Spleen (tissue), 11 donors: ENCODE measurements around the gene SEC11C. TPM values are rescaled to one million over a fixed set of nuclear protein-coding genes. Genes with fewer than 3 reads are reported as not detected.

Source experiments
- DNase-seq: peaks from one replicate; pipeline ENCODE4 v3.0.0-alpha.2; 2020
- H3K27ac ChIP-seq, 8 donors: fragments of 200-600 bp; sonication (generic) in 7 of 8; 1 replicate in 4 of 8; 2 replicates in 4 of 8; pipeline versions ENCODE4 v1.5.0 to v1.8.0; 2016 to 2021; ENCODE audit warnings: inconsistent platforms in 4 of 8, mild to moderate bottlenecking in 4 of 8, moderate library complexity in 1 of 8
- H3K27me3 ChIP-seq, 7 donors: fragments of 200-600 bp; sonication (generic) in 6 of 7; replicated peaks in 1 of 7; 1 replicate in 4 of 7; 2 replicates in 3 of 7; pipeline versions ENCODE4 v1.5.0 to v1.8.0; 2016 to 2021; ENCODE audit warnings: inconsistent platforms in 3 of 7, mild to moderate bottlenecking in 1 of 7
- H3K36me3 ChIP-seq, 6 donors: fragments of 200-600 bp; sonication (generic) in 5 of 6; 1 replicate in 4 of 6; 2 replicates in 2 of 6; pipeline versions ENCODE4 v1.5.0 to v1.8.0; 2016 to 2021; ENCODE audit warnings: inconsistent platforms in 2 of 6
- H3K4me1 ChIP-seq, 6 donors: fragments of 200-600 bp; sonication (generic) in 5 of 6; 1 replicate in 3 of 6; 2 replicates in 3 of 6; pipeline versions ENCODE4 v1.5.0 to v1.8.0; 2016 to 2021; ENCODE audit warnings: inconsistent platforms in 3 of 6
- H3K4me3 ChIP-seq, 8 donors: fragments of 200-600 bp; sonication (generic) in 7 of 8; 1 replicate in 4 of 8; 2 replicates in 4 of 8; pipeline versions ENCODE4 v1.5.0 to v1.8.0; 2016 to 2021; ENCODE audit warnings: inconsistent platforms in 4 of 8, mild to moderate bottlenecking in 4 of 8, moderate library complexity in 2 of 8
- H3K9me3 ChIP-seq, 8 donors: fragments of 200-600 bp; sonication (generic) in 7 of 8; 1 replicate in 4 of 8; 2 replicates in 4 of 8; pipeline versions ENCODE4 v1.5.0 to v1.8.0; 2016 to 2021; ENCODE audit warnings: inconsistent platforms in 4 of 8
- POLR2A ChIP-seq, 3 donors: fragments of 450-650 bp; IDR thresholded peaks; one replicate each; pipeline ENCODE4 v1.5.1; 2017; ENCODE audit warnings: antibody characterized with exemption in 3 of 3, mild to moderate bottlenecking in 1 of 3
- POLR2AphosphoS5 ChIP-seq, 3 donors: sonication (generic); formaldehyde crosslinking; IDR thresholded peaks; one replicate each; pipeline ENCODE4 v1.5.1; 2017; ENCODE audit warnings: antibody characterized with exemption in 3 of 3
- WGBS, 5 donors: extraction: QIAGEN DNeasy Blood & Tissue Kit in 3 of 5; methylation state at CpG; one replicate each; pipeline versions ENCODE4 v1.1.5 to v1.1.7; 2013 to 2018; 5-methylcytosine and 5-hydroxymethylcytosine counted together
- intact Hi-C: fragments of 100-400 bp; cut with DNase I; formaldehyde crosslinking; loops from one replicate; pipeline ENCODE4 v1.15.0; 2023; ENCODE audit warnings: low total_unique reads
- polyA plus RNA-seq, 3 donors: library from polyadenylated mRNA; stranded (reverse); fragments of 200-250 nt; gene quantifications; one replicate each; pipeline ENCODE4 v1.2.1, GENCODE V29; 2013
- total RNA-seq, 7 donors: library from RNA; depleted of rRNA in 3 of 7; stranded (reverse); fragments of >200 nt in 3 of 7; fragmentation: NEBNext Ultra II Directional in 4 of 7; extraction: Animal tissue kit (Norgen Biotek cat#: 25700) in 4 of 7; gene quantifications; one replicate each; pipeline versions ENCODE4 v1.1.0 to v1.2.1, GENCODE V29; 2016 to 2021
- TF ChIP-seq, protein P1 (sequence below), 11 experiments: fragments of 200-600 bp in 7 of 11; fragments of 450-650 bp in 4 of 11; sonication (generic) in 4 of 11; IDR thresholded peaks in 8 of 11; conservative IDR thresholded peaks in 3 of 11; 1 replicate in 7 of 11; 2 replicates in 4 of 11; pipeline versions ENCODE4 v1.4.0 to v1.8.0; 2016 to 2021; ENCODE audit warnings: antibody characterized with exemption in 11 of 11, inconsistent platforms in 4 of 11, mild to moderate bottlenecking in 1 of 11
- donor health status: healthy with polysubstance abuse.
- donor health status: DM: no; HTN: no; CAD: no; lungs with moderate emphysema.
- donor health status: DM: no; HTN: no; CAD: no.
- donor health status: Bipolar disorder and iron deficiency.
- donor health status: healthy.
- donor health status: DM: no; HTN: no; CAD: no.
- donor health status: DM: yes; HTN: yes; CAD: no.

SEC11C gene
- total and polyA plus RNA-seq, 10 donors: 36.7 to 117 (median 63.1) TPM

DNA sequence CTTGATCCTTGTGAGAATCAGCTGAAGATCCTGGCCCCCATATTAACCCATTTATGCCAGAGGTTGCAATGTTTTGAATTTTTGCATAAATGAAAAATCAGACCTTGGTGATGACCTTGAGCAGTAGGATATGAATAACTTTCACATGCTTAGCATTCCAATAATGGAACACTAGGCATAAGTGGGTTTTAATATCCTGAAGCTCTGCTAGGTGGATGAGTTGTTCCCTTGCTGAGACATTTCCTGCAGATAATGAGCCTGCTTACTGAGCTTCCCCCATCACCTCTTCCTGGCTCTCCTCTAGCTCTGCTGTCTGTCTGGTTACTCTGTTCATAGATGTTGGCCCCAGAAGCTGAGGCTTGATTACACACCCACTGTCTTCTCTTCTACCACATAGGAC lies 25.5 kb upstream of the SEC11C start:
- TF ChIP-seq POLR2AphosphoS5 (IDR thresholded peaks at IDR 0.05) (no peak), POLR2A (IDR thresholded peaks at IDR 0.05) (no peak)
- TF ChIP-seq, protein P1, sequence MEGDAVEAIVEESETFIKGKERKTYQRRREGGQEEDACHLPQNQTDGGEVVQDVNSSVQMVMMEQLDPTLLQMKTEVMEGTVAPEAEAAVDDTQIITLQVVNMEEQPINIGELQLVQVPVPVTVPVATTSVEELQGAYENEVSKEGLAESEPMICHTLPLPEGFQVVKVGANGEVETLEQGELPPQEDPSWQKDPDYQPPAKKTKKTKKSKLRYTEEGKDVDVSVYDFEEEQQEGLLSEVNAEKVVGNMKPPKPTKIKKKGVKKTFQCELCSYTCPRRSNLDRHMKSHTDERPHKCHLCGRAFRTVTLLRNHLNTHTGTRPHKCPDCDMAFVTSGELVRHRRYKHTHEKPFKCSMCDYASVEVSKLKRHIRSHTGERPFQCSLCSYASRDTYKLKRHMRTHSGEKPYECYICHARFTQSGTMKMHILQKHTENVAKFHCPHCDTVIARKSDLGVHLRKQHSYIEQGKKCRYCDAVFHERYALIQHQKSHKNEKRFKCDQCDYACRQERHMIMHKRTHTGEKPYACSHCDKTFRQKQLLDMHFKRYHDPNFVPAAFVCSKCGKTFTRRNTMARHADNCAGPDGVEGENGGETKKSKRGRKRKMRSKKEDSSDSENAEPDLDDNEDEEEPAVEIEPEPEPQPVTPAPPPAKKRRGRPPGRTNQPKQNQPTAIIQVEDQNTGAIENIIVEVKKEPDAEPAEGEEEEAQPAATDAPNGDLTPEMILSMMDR (IDR thresholded peaks at IDR 0.05 in 8 of 11, conservative IDR thresholded peaks at IDR 0.05 in 3 of 11): no peak
- Histone ChIP-seq H3K9me3 (peaks cover 0 to 6% (median 4%) of the 10 kb centered on the region in 8 donors), H3K27ac (no peak overlapping the region), H3K36me3 (no peaks in the 10 kb centered on the region), H3K4me3 (no peak overlapping the region), H3K4me1 (no peaks in the 10 kb centered on the region), H3K27me3 (peaks cover 0 to 57% (median 7%) of the 10 kb centered on the region in 7 donors)
- no peak for DNase-seq
- intact Hi-C loops: no loop called here

DNA sequence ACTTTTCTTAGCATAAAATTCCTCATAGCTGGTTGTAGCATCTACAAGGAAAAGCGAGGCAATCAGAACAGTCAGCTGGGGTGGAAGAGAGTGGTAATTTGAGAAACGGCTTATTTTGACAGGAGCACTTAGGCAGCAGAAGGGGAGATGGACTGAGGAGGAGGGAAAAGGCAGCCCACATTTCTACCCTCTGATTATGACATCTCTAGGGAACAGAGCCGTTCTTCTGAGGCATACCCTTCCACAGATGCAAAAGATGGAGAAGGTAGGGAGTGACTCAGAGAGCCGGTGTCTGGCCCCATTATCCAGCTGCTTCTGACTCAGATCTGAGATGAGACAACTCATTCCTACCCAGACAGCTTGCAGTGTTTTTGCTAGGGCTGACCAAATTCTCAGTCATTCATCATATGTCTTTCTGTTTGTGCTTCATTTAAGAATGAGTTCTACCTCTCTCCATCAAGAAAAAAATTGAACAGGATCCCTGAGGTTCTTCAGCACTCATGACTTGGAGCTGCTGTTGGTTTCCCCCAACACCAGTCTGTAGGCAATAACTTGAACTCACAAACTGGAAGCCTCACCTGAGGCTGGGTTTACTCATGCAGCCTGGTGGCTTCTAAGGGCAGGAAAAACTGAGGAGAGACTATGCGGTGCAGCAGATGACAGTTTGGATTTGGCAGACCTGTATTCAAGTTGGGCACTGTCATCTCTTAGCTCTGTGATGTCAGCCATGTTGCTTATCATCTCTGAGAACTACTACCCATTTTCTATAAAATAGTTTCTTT lies 15.9 kb upstream of the SEC11C start:
- WGBS, 5 donors: 56 to 73% (median 61%) methylated on average over 5 of the region's 5 CpGs
- no peak for TF ChIP-seq POLR2A (IDR thresholded peaks at IDR 0.05)
- TF ChIP-seq, protein P1 (IDR thresholded peaks at IDR 0.05 in 8 of 11, conservative IDR thresholded peaks at IDR 0.05 in 3 of 11): no peak
- TF ChIP-seq POLR2AphosphoS5 (IDR thresholded peaks at IDR 0.05): no peak
- Histone ChIP-seq H3K4me1 (no peaks in the 10 kb centered on the region), H3K27me3 (peaks cover 0 to 15% (median 3%) of the 10 kb centered on the region in 7 donors), H3K4me3 (no peak overlapping the region), H3K27ac (no peak overlapping the region), H3K9me3 (no peaks in the 10 kb centered on the region), H3K36me3 (no peaks in the 10 kb centered on the region)
- intact Hi-C loops: no loop called here
- DNase-seq: no peak

DNA sequence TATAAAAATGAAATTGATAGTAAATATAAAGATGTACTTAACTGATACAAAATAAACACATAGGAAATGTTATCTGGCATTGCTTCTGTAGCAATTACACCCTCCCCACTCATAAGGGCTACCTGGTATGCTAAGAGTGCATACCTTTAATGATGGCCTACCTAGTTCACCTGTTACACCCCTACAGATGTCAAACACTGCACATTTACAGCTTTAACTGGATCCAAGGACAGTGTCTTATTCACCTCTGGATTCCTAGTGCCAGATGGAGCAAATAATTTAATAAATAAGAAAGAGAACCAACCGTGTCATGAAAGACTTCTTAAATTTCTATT lies 15.3 kb upstream of the SEC11C start:
- DNase-seq: no peak
- no peaks in the 10 kb centered on the region for H3K9me3 ChIP-seq
- no peak overlapping the region for H3K27ac ChIP-seq
- TF ChIP-seq, protein P1 (IDR thresholded peaks at IDR 0.05 in 8 of 11, conservative IDR thresholded peaks at IDR 0.05 in 3 of 11): no peak
- no peak for TF ChIP-seq POLR2AphosphoS5 (IDR thresholded peaks at IDR 0.05)
- no peak for TF ChIP-seq POLR2A (IDR thresholded peaks at IDR 0.05)
- H3K4me3 ChIP-seq: no peak overlapping the region
- WGBS, 5 donors: 71 to 86% (median 81%) methylated on average over 1 of the region's 1 CpG
- H3K4me1 ChIP-seq: no peaks in the 10 kb centered on the region
- H3K36me3 ChIP-seq: no peaks in the 10 kb centered on the region
- intact Hi-C loops: no loop called here
- H3K27me3 ChIP-seq: peaks cover 0 to 18% (median 3%) of the 10 kb centered on the region in 7 donors

DNA sequence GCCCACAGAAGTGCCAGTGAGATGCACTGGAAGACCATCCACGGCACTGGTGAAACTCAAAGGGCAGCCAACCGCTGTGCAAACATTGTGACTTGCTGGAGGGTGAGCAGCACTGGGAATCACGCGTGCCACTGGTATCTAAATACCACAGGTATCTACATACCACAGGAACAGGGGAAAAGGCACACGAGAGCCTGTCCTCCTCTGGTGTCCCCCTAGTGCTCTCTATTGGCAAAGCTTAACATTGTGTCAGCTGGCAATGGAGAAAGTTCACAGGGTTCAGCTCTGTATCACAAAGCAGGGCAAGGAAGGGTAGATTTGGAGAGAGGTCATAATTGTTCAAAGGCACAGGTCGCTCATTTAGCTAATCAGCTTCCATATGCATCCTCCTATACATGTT lies 12.6 kb upstream of the SEC11C start:
- H3K4me1 ChIP-seq: no peaks in the 10 kb centered on the region
- H3K36me3 ChIP-seq: no peaks in the 10 kb centered on the region
- TF ChIP-seq POLR2A (IDR thresholded peaks at IDR 0.05) (no peak), POLR2AphosphoS5 (IDR thresholded peaks at IDR 0.05) (no peak)
- TF ChIP-seq, protein P1 (IDR thresholded peaks at IDR 0.05 in 8 of 11, conservative IDR thresholded peaks at IDR 0.05 in 3 of 11): no peak
- H3K9me3 ChIP-seq: no peaks in the 10 kb centered on the region
- H3K27me3 ChIP-seq: peaks cover 0 to 42% (median 7%) of the 10 kb centered on the region in 7 donors
- no peak overlapping the region for H3K4me3 ChIP-seq
- intact Hi-C loops: no loop called here
- WGBS, 5 donors: 61 to 76% (median 71%) methylated on average over 6 of the region's 6 CpGs
- no peak overlapping the region for H3K27ac ChIP-seq
- DNase-seq: no peak
